ENCODE results near the gene PDE6A.
"Not testable (repeated sequence)": the region's sequence is repeated elsewhere in the genome, so short reads cannot be mapped to it uniquely, and the experiment has no call there.

The PDE6A gene

DNA sequence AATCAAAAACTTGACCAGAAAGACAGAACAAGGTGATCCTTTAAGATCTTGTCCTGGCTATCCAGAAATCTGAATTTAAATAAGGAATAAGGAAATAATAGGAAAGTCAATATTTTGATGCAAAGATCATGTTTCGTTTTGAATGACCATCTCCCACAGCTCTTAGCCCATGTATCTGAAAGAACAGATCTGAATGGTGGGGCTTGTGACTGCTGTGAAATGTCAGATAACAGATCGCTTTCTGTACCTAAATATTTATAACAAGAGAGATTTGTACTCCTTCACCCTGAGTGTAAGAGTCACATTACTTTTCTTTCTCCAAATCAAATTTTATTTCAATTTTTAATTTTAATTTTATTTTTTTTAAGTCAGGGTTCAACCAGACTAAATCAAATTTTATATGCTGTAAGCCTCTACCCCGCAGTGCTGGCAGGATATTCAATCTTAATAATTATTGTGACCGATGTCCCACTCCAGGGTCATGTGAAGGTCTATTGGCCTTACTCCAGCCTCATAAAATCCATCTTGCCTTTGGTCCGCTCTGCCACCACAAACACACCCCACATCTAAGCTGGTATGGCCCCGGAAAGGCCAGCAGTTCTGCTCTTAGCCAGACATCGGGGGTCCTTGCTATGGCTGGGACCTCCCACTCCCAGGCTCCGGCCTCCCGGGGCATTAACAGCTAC is 9.0 kb upstream of the PDE6A start:
- no peak for DNase-seq (ENCODE audit: low spot score)

DNA sequence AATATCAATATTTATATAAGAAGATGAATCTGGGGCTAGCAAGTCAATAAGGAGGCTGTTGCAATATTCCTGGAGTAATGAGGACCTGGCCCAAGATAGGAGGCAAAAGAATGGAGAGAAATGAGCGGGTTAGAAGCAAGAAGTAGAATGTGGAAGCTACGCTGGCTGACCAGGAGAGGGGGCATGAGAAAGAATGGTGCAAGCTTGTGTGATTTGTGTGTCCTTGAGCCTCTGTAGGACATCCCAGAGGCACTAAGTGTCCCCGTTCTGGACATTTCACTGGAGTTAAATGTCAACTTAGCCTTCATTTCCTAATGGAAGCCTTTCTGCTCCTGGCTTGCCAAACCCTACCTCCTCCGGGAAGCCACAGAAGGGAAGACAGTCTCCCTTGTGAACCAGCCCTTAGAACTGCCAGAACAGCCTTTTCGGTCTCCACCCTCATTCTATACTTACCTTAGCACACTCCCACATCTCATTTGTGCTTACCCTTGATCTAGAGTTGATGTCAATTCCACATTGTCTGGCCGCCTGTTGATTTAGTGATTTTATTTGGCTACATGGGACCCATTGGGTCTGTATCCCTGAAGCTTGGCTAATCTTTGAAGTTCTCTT is 6.7 kb upstream of the PDE6A start:
- no peak for DNase-seq (ENCODE audit: low spot score)

DNA sequence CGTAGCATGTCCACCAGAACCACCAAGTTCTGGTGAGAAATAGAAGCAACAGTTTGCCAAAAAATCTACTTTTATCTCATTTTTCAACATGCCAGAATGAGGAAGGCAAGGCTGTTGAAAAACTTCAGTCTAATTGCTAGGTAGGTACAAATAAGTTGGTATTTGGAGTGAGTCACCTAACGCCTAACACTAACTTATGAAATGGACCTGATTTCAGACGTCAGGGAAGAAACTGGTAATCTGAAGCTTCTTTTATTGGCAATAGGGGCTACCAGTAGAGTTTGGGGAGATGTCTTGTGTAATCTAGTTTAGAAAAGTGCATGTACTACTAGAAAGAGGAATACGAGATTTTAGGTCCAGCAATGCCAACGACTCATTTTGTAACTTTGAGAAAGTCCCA is 4.4 kb upstream of the PDE6A start:
- DNase-seq (ENCODE audit: low spot score) = no peak

DNA sequence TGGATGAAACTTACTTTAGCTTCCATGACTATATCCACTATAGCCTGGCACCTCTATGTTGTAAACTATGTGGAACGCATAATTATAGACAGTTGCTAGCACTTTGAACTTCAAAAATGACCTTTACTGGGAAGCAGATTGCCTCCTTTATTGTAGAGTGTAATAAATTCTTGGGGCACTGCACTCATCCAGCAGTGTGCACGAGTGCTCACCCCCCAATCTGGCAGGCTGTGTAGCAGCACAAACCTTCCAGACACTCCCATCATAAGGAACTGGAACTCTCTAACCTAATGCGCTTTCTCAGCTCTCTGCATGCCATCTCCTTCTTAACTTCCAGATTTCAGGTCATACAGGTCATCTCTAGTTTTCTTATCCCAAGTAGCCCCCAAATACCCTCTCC is 1.5 kb upstream of the PDE6A start:
- no peak for DNase-seq (ENCODE audit: low spot score)

DNA sequence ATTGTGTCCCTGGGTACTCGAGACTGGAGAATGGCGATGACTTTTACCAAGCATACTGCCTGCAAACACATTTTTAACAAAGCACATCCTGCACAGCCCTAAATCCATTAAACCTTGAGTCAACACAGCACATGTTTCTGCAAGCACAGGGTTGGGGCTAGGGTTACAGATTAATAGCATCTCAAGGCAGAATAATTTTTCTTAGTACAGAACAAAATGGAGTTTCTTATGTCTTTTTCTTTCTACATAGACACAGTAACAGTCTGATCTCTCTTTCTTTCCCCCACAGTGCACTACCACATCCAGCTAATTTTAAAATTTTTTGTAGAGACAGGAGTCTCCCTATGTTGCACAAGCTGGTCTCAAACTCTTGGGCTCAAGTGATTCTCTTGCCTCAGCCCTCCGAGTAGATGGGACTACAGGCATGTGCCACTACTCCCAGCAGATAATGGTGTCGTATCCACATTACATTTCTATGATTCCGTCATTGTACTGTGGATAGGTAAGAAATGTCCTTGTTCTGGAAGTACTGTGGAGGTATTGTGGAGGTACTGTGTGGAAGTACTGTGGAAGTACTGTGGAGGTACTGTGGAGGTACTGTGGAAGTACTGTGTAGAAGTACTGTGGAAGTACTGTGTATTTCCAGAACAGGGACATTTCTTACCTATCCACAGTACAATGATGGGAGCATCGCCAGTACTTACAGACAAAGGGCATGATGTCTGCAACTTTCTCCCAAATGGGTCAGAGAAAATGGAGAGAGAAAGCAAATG is 1.2 kb downstream of the PDE6A start:
- DNase-seq (ENCODE audit: low spot score) = not testable (repeated sequence)

DNA sequence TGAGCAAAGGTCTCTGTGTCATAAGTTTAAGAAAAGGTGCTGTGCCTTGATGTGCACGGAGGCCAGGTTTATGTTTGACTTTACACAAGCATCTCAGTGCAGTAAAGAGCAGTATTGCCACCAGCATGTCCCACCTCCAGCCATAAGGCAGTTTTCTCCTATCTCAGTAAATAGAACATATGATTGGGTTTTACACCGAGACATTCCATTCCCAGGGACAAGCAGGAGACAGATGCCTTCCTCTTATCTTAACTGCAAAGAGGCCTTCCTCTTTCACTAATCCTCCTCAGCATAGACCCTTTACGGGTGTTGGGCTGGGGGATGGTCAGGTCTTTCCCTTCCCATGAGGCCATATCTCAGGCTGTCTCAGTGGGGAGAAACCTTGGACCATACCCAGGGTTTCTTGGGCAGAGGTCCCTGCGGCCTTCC is 1.8 kb downstream of the PDE6A start:
- DNase-seq (ENCODE audit: low spot score) = not testable (repeated sequence)

DNA sequence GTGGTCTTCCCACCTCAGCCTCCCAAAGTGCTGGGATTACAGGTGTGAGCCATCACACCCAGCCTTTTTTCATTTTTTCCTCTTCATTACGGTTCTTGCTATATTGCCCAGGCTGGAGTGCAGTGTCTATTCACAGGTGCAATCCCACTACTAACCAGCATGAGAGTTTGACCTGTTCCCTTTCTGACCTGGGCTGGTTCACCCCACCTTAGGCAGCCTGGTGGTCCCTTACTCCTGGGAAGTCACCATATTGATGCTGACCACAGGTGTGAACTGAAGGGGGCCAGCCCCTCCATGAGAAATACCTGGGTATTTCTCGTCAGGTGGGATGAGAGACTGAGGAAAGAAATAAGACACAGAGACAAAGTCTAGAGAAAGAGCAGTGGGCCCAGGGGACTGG is 2.4 kb downstream of the PDE6A start:
- no peak for DNase-seq (ENCODE audit: low spot score)

DNA sequence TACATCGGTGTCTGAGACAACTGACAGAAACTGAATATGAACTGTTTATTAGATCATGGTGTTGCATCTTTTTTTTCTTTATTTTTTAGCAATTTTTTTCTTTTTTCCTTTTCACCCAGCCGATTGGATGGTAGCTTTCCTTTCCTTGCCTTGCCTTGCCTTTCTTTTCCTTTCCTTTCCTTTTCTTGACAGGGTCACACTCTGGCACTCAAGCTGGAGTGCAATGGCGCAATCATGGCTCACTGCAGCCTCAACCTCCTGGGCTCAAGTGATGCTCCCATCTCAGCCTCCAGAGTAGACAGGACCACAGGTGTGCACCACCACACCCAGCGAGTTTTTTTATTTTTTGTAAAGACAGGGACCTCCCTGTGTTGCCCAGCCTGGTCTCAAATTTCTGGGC is 2.8 kb downstream of the PDE6A start:
- no peak for DNase-seq (ENCODE audit: low spot score)

DNA sequence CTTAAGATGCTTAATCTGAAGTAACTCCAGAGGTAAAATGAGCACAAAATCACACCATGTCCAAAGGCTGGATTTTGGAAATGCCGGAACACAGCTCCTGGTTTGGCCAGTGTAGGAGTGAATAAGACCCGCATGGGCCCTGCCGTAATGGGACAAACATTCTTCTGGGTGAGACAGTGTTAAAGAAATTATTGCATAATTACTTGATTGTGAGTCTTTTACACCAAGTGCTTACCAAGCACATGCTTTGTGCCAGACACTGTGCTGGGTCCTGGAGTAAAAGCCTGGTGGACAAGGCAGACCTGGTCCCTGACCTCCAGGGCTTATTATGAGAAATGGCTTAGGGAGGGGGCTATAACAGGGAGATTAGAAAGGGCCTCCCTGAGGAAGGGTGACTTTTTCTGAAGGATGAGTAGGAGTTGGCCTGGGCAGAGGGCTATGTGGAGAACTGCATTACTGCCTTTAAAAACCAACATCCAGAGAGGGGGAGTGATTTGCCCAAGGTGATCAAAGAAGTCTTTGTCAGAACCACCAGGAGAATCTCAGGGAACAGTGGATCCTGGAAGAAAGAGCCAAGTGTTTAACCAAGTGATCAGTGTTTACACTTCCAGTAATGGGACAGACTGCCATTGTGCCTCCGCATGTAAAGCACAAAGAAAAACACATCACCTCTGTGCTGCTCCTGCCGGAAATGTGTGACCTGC is 3.5 kb downstream of the PDE6A start:
- no peak for DNase-seq (ENCODE audit: low spot score)

DNA sequence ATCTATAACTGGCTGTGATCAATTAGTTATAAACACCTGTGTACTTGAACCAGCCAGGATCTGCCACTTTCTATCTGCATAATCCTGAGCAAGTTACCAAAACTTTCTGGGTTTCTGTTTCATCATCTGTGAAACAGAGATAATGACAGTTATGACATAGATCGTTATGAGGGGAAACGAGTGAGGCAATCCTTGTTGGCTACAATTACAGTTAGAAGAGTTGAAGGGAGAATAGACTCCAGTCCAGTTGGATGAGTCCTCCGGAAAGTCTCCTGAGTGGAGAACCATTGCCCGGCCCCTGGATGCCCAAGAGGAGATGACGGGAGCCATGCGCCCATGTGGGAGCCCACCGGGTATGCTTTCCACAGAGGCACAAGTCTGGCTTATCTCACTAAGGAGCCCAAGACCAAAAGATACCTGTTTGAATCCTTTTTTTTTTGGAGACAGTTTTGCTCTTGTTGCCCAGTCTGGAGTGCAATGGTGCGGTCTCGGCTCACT is 4.5 kb downstream of the PDE6A start:
- no peak for DNase-seq (ENCODE audit: low spot score)

DNA sequence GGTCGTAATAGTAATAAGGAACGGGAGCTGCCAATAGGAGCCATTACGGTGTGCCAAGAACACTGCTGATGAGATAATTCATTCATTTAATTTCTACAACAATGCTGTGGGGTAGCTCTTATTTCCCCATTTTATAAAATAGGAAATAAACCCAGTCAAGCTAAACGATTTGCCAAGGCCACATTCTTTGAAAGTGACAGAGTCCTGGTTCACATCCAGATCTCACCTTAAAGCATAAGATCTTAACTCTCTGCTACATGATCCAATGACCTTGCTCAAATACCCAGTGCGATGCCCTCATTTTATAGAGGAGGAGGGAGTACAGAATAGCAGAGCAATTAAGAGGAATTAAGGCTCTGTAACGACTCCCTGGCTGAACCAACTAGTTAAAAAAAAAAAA is 5.0 kb downstream of the PDE6A start:
- no peak for DNase-seq (ENCODE audit: low spot score)

DNA sequence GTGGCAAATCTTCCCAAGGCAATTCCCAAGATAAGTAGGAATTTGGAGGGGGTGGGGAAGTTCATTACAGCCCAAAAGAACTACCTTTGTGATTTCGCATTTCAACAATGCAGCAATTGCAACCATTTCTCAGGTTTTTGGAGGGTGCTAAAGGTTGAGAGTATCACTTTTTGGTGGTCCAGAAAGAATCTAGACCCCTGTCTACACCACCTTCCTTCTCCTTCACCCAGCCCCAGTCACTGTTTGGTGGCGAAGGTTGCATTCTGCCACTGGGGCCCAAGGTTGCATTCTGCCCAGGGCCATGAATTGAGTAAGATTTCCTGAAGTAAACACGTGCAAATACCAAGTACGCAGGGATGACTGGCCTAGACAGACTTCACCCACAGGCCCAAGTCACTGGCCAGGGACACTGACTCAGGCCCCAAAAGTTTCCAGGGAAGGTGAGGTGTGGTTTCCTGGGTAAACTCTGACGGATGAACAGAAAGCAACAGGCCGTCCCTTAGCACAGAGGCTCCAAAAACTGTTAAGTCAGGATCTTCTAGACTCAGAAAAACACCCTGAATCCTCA is 5.7 kb downstream of the PDE6A start:
- no peak for DNase-seq (ENCODE audit: low spot score)

DNA sequence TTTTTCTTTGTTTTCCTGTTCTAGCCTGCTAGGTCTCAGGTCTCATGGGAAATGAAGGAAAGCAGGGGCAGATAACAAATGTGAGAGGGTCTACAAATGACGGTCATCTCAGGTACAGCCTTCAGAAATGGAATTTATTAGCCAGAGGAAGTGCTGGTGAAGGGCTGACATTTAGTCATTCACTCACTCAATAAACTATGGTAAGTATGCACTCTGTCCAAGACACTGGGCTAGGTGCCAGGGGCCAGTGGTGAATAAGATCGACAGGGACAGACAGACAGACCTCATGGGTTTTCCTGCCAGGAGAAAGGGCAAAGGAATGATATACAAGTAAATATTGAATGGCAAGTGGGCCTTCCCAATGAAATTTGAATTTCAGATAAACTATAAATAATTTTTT is 6.3 kb downstream of the PDE6A start:
- no peak for DNase-seq (ENCODE audit: low spot score)

DNA sequence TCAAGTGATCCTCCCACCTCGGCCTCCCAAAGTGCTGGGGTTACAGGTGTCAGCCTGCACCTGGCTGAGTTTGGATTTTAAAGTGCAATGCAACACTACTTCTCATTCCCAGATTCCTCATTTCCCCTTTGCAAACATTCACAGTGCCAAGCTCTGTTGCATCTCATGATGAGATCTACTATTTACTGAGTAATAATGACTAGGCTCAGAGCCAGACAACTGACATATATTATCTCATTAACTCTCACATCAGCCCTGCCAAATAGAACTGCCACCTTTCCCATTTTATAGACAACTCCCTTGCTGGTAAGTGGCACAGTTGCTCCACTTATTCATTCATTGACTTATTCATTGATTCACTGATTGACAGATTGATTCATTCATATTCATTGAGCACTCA is 7.0 kb downstream of the PDE6A start:
- DNase-seq (ENCODE audit: low spot score) = no peak

DNA sequence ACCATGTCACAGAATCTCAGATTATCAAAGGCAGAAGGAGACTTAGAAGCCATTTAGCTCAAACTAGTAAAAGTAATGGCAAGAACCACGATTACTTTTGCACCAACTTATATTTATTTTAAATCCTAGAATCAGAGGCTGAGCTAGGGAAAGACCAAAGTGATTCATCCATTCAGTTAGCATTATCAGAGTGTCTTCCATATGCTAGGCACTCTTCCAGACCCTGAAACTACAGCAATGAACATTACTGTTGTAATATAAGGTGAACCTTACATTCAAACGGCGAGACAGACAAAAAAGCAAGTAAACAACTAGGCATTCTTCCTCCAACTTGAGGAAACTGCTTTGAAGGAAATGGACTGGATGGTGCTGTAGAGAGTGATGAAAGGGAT is 7.9 kb downstream of the PDE6A start:
- DNase-seq (ENCODE audit: low spot score) = no peak

DNA sequence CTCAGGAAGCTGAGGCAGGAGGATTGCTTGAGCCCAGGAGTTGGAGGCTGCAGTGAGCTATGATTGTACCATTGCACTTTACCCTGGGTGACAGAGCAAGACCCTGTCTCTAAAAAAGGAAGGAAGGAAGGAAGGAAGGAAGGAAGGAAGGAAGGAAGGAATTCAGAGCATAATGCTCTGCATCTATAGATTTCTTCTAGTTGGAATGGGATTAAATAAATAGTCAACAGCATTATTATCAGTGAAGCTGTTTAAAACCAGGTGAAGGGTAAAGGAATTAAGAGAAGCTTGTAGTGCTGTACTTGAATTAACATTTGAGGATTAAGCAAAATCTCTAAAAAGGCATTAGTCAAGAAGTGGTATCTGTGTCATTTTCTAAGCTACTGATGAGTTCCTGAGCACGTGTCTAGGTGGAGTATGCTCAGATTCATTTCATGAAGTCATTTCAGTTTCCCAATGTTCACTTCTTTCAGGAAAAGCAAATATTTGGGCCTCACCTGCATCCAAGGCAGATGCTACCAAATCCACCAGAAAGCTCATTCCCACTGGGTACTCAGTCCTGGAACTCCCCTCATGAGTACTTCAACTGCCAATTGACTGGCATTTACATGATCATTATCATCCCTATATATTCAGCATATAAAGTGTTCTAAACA is 8.4 kb downstream of the PDE6A start:
- DNase-seq (ENCODE audit: low spot score) = no peak

DNA sequence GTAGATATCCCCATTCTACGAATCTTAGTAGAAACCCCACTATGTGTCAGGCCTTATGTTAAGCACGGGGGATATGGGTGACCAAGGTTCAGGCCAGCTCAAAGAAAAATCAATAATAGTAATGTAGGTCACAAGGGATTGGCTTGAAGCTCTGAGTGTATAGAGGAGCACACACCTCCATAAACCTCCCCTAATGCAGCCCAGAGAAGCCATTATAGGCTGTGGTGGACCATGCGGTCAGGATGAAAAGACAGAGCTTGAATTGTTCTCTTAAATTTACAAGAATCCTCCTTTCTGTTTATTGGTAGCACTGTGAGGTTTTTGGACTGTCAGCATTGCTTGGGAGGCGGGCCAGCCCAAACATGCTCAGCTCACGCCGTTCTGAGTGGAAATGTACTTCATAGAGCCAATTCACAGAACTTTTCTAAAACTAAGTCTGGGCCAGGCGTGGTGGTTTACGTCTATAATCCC is 9.1 kb downstream of the PDE6A start:
- no peak for DNase-seq (ENCODE audit: low spot score)

DNA sequence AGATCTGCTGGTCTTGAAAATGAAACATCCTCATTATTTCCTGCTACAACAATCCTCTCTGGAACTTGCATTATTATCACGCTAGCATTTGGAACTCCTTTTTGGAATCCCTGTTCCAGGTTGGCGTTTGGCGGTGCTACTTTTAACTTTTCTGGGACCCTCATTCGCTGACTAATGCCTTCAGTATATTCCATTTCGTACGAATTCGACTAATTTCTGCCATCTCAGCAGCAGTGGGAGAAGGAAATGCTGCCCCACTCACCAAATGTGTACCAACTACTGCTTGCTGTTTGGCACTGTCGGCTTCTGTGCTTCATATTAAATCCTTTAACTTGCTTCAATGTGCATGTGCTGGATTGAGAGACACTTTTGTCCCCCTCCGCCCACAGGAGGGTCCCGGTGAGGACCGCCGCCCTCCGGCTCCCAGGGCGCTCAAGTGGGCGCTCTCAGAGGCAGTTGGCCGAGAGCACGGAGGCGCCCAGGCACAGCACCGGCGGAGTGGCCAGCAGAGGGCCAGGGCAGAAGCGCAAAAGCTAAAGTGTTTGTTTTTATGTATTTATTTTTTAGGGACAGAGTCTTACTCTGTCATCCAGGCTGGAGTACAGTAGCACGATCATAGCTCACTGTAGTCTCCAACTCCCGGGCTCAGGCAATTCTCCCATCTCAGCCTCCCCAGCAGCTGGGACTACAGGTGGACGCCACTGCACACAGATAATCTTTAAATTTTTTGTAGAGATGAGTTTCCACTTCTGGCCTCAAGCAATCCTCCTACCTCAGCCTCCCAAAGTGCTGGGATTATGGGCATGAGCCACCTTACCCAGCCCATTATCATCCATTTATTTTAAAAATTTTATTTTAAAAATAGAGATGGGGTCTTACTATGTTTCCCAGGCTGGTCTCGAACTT is 11.9 kb downstream of the PDE6A start:
- DNase-seq (ENCODE audit: low spot score) = peak; percentile 51

DNA sequence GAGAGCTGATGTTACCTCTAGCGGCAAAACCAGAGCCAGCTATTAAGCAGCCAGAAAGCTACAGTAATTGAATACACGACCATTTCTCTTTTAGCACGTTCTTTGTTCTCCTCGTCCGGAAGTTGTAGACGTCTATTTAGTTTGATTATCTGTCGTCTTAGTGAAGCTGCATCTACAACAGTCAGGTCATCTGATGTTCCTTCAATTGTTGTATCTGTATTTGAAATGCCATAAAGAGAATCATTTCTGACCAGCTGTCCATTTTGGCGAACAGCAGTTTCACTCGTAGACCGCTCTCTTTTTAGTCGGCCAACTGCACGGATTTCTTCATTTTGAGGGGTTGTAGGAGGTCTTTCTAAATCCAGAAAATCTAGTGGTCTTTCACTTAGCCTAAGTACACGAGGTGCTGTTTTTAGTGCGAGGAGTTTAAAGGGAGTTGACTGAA is 12.6 kb downstream of the PDE6A start:
- DNase-seq (ENCODE audit: low spot score) = peak; percentile 47
